Colonic mucosa (tissue), 4 donors: ENCODE data around the gene MEGF6. TPM values are rescaled to one million over a fixed set of nuclear protein-coding genes. Genes with fewer than 3 reads are reported as not detected.

Experiments
- DNase-seq: peaks from one replicate; pipeline ENCODE4 v3.0.0-alpha.2; 2020
- H3K27ac ChIP-seq: fragments of 200-600 bp; one replicate; pipeline ENCODE4 v1.8.0; 2021
- H3K27me3 ChIP-seq: fragments of 200-600 bp; one replicate; pipeline ENCODE4 v1.8.0; 2021
- H3K36me3 ChIP-seq: fragments of 200-600 bp; one replicate; pipeline ENCODE4 v1.8.0; 2021
- H3K4me1 ChIP-seq: fragments of 200-600 bp; one replicate; pipeline ENCODE4 v1.8.0; 2021; ENCODE audit warnings: mild to moderate bottlenecking
- H3K4me3 ChIP-seq: fragments of 200-600 bp; one replicate; pipeline ENCODE4 v1.8.0; 2021
- H3K9ac ChIP-seq, 2 donors: one replicate each; pipeline ENCODE4 v1.7.0; 2013; ENCODE audit warnings: control low read depth in 2 of 2, low read depth in 2 of 2, low read length in 2 of 2
- H3K9me3 ChIP-seq: fragments of 200-600 bp; one replicate; pipeline ENCODE4 v1.8.0; 2021
- CTCF ChIP-seq: fragments of 200-600 bp; IDR thresholded peaks from one replicate; pipeline ENCODE4 v1.8.0; 2022; ENCODE audit warnings: antibody characterized with exemption, mild to moderate bottlenecking
- intact Hi-C: fragments of 100-400 bp; cut with DNase I; formaldehyde crosslinking; loops from one replicate; pipeline ENCODE4 v1.14.1; 2022
- microRNA-seq: library from miRNA; unstranded; fragments of <30 nt; microRNA quantifications from one replicate; pipeline ENCODE4, GENCODE V29; 2019
- total RNA-seq, 2 donors: library from RNA; stranded (reverse); fragmentation: NEBNext Ultra II Directional in 1 of 2; extraction: Animal tissue kit (Norgen Biotek cat#: 25700) in 1 of 2; gene quantifications; one replicate each; pipeline ENCODE4 v1.2.1, GENCODE V29; 2021
- donor health status: healthy.
- donor health status: DM: no; HTN: no; CAD: no.
- donor health status: DM: no; HTN: no; CAD: no.

Gene MEGF6
- total RNA-seq, 2 donors from 2014 or later: 5.2 to 6.4 TPM

DNA sequence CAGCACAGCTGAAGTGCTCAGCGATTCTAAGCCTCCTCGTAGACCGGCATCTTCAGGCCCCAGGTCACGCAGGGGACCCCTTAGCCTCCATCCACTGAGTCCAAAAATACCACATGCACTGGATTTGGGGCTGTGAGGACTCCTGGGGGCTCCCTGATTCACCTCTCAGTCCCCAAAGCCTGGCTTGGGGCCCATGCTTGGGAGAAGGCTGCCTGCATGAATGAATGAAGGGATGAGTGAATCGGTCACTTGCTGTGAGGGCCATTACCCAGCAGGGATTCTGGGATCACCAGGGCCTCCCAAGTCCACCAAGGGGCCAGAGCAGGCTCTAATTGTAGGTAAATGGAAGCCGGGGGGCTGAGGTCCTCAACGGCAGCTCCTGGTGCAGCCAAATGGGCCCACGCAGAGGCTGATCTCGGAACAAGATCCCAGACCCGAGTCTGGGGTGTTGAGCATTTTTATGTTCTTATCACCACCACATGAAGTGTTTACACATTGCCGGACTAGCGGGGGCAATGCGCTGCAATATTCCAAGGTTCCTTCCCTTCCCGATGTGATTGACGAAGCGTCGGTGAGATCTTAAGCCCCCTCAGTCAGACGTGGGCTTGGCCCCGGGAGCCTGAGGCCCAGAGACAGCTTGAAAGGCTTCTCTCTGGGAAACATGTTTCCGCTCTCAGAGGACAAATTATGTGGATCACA is 170.4 kb downstream of the MEGF6 start:
- Histone ChIP-seq H3K4me1 (no peaks in the 10 kb centered on the region), H3K4me3 (no peak overlapping the region), H3K36me3 (no peaks in the 10 kb centered on the region), H3K9ac (no peak overlapping the region), H3K27ac (no peak overlapping the region), H3K9me3 (no peaks in the 10 kb centered on the region), H3K27me3 (no peaks in the 10 kb centered on the region)
- DNase-seq: no peak
- intact Hi-C loops: no loop called here
- TF ChIP-seq CTCF: no peak

GRCh38 chr1:3440300-3440681 is 171.0 kb downstream of the MEGF6 start:
- no peak for DNase-seq

More at GRCh38 chr1:3440300-3440681, 171.0 kb downstream of the MEGF6 start:
- no peak overlapping the region for H3K4me3 ChIP-seq
- intact Hi-C loops: no loop called here
- H3K27ac ChIP-seq: no peak overlapping the region
- no peak for TF ChIP-seq CTCF
- no peaks in the 10 kb centered on the region for H3K36me3 ChIP-seq
- no peak overlapping the region for H3K9ac ChIP-seq
- no peaks in the 10 kb centered on the region for H3K9me3 ChIP-seq
- H3K27me3 ChIP-seq: no peaks in the 10 kb centered on the region
- no peaks in the 10 kb centered on the region for H3K4me1 ChIP-seq

Small RNA genes within 50 kb of the gene (microRNA-seq; reads per million reads assigned to microRNA genes)
- gene MIR551A: not detected

Other genes with a start within 250 kb of the MEGF6 start
- 10 to 100 TPM; 77.3 to 90.2 TPM for gene ARHGEF16, start 156.8 kb downstream of the MEGF6 start, total RNA-seq
- 10 to 100 TPM; 63.0 to 81.5 TPM for gene TPRG1L, start 13.5 kb upstream of the MEGF6 start, total RNA-seq
- gene WRAP73, start 38.6 kb upstream of the MEGF6 start, total RNA-seq: 10 to 100 TPM; 19.9 to 24.2 TPM
- gene TP73, start 41.0 kb upstream of the MEGF6 start, total RNA-seq: under 1 TPM; 0.29 to 0.42 TPM
- not detected for gene CCDC27, start 140.9 kb upstream of the MEGF6 start, total RNA-seq
- 1 to 10 TPM; 1.9 to 2.4 TPM for gene SMIM1, start 161.2 kb upstream of the MEGF6 start, total RNA-seq
- 10 to 100 TPM; 31.9 to 42.7 TPM for gene LRRC47, start 185.0 kb upstream of the MEGF6 start, total RNA-seq
- gene CEP104, start 245.7 kb upstream of the MEGF6 start, total RNA-seq: 10 to 100 TPM; 41.1 to 52.7 TPM
- 10 to 100 TPM in 1 of 2 donors, 1 to 10 TPM in 1; 4.5 to 10.7 TPM for gene DFFB, start 246.0 kb upstream of the MEGF6 start, total RNA-seq